H1 (cell line): ENCODE data around the gene COL5A1. TPM values are rescaled to one million over a fixed set of nuclear protein-coding genes. Genes with fewer than 3 reads are reported as not detected.

Experiments used
- CTCF ChIA-PET: fragments of 300-600 bp; sonication (Branson Sonifier 250); formaldehyde crosslinking; loops from one replicate; lab custom pipeline; 2021; ENCODE audit not compliant: partially characterized antibody; lab: Charles Lee
- POLR2A ChIA-PET: fragments of 300-600 bp; sonication (Branson Sonifier 250); formaldehyde crosslinking; loops from one replicate; lab custom pipeline; 2021; ENCODE audit warnings: inconsistent platforms; ENCODE audit not compliant: partially characterized antibody; lab: Charles Lee
- DNase-seq, 2 experiments: peaks; one replicate each; pipeline versions ENCODE4 v3.0.0 to v3.0.0-alpha.2; 2010 to 2022; ENCODE audit warnings: low spot score in 2 of 2, low read depth in 1 of 2, mixed read lengths in 1 of 2
- FAIRE-seq: peaks from 2 replicates; lab custom pipeline; 2011; peaks lifted over from hg19 to GRCh38; lab: Jason Lieb, UNC
- H2AFZ ChIP-seq: 2 replicates; pipeline ENCODE4 v1.8.1; 2012; ENCODE audit warnings: low read length, inconsistent platforms
- H2AK5ac ChIP-seq: 2 replicates; pipeline ENCODE4 v1.6.1; 2013; ENCODE audit warnings: low read depth, low read length
- H2BK120ac ChIP-seq: replicated peaks from 2 replicates; pipeline ENCODE3; 2013; ENCODE audit warnings: low read depth, low read length, inconsistent platforms
- H2BK12ac ChIP-seq: 2 replicates; pipeline ENCODE4 v1.6.1; 2013; ENCODE audit warnings: low read depth, low read length
- H2BK15ac ChIP-seq: 2 replicates; pipeline ENCODE4 v1.6.1; 2013; ENCODE audit warnings: low read length
- H2BK20ac ChIP-seq: 2 replicates; pipeline ENCODE4 v1.6.1; 2013; ENCODE audit warnings: low read length
- H2BK5ac ChIP-seq: 2 replicates; pipeline ENCODE4 v1.6.1; 2013; ENCODE audit warnings: low read depth, low read length
- H3K14ac ChIP-seq: 2 replicates; pipeline ENCODE4 v1.6.1; 2013; ENCODE audit warnings: inconsistent platforms; ENCODE audit not compliant: insufficient read length
- H3K18ac ChIP-seq: 2 replicates; pipeline ENCODE4 v1.6.1; 2013; ENCODE audit warnings: low read length; ENCODE audit errors: extremely low read depth
- H3K23ac ChIP-seq: 2 replicates; pipeline ENCODE4 v1.6.1; 2013; ENCODE audit warnings: inconsistent platforms; ENCODE audit not compliant: insufficient read length
- H3K23me2 ChIP-seq: 2 replicates; pipeline ENCODE4 v1.6.1; 2013; ENCODE audit warnings: low read depth, low read length
- H3K27ac ChIP-seq: 2 replicates; pipeline ENCODE4 v1.6.1; 2011; ENCODE audit warnings: low read depth, low read length, inconsistent platforms
- H3K27me3 ChIP-seq, 4 experiments: replicated peaks in 1 of 4; 1 replicate in 1 of 4; 2 replicates in 3 of 4; pipeline versions ENCODE4 v1.6.1 to v1.8.1; 2011 to 2013; ENCODE audit warnings: low read length in 3 of 4, mild to moderate bottlenecking in 3 of 4, inconsistent platforms in 2 of 4, mixed read lengths in 2 of 4, moderate library complexity in 1 of 4; ENCODE audit not compliant: control insufficient read depth in 3 of 4, insufficient read depth in 3 of 4; ENCODE audit errors: extremely low read depth in 1 of 4
- H3K36me3 ChIP-seq, 4 experiments: 2 replicates each; pipeline versions ENCODE4 v1.6.1 to v1.8.1; 2011 to 2013; ENCODE audit warnings: mild to moderate bottlenecking in 4 of 4, low read length in 3 of 4, moderate library complexity in 2 of 4, control low read depth in 1 of 4, inconsistent platforms in 1 of 4; ENCODE audit not compliant: insufficient read depth in 4 of 4, control insufficient read depth in 2 of 4
- H3K4ac ChIP-seq: replicated peaks from 2 replicates; pipeline ENCODE3; 2013; ENCODE audit warnings: low read length, low read depth, mixed read lengths, inconsistent platforms; ENCODE audit not compliant: insufficient read length
- H3K4me1 ChIP-seq, 4 experiments: replicated peaks in 1 of 4; 1 replicate in 1 of 4; 2 replicates in 3 of 4; pipeline versions ENCODE4 v1.6.1 to v1.8.1; 2011 to 2013; ENCODE audit warnings: low read length in 3 of 4, inconsistent platforms in 2 of 4, mixed read lengths in 1 of 4; ENCODE audit not compliant: insufficient read depth in 4 of 4, control insufficient read depth in 3 of 4
- H3K4me2 ChIP-seq, 2 experiments: 2 replicates each; pipeline versions ENCODE4 v1.6.1 to v1.8.1; 2011 to 2013; ENCODE audit warnings: low read depth in 2 of 2, low read length in 2 of 2, control low read depth in 1 of 2, inconsistent platforms in 1 of 2, mild to moderate bottlenecking in 1 of 2; ENCODE audit not compliant: insufficient read depth in 1 of 2
- H3K4me3 ChIP-seq, 4 experiments: fragments of 200-600, 300-600 bp in 1 of 4; sonication (generic), shearing (Covaris generic), sonication (Bioruptor Twin) in 1 of 4; 2 replicates each; pipeline versions ENCODE4 v1.5.1 to v1.8.1; 2011 to 2016; ENCODE audit warnings: low read length in 4 of 4, low read depth in 3 of 4, control low read depth in 2 of 4, inconsistent platforms in 2 of 4, mild to moderate bottlenecking in 2 of 4, mixed read lengths in 1 of 4, moderate library complexity in 1 of 4; ENCODE audit not compliant: insufficient read depth in 2 of 4; ENCODE audit errors: extremely low read depth in 1 of 4
- H3K56ac ChIP-seq: replicated peaks from 2 replicates; pipeline ENCODE3; 2013; ENCODE audit warnings: low read depth, mild to moderate bottlenecking, mixed read lengths, low read length, inconsistent platforms; ENCODE audit not compliant: insufficient read length
- H3K79me1 ChIP-seq: 2 replicates; pipeline ENCODE4 v1.6.1; 2013; ENCODE audit warnings: low read depth, low read length, control low read depth
- H3K79me2 ChIP-seq, 2 experiments: 2 replicates each; pipeline versions ENCODE4 v1.6.1 to v1.8.1; 2012 to 2013; ENCODE audit warnings: low read length in 2 of 2, mild to moderate bottlenecking in 2 of 2, inconsistent platforms in 1 of 2; ENCODE audit not compliant: insufficient read depth in 2 of 2, control insufficient read depth in 1 of 2
- H3K9ac ChIP-seq, 4 experiments: replicated peaks in 1 of 4; 1 replicate in 1 of 4; 2 replicates in 3 of 4; pipeline versions ENCODE4 v1.6.1 to v1.8.1; 2011 to 2013; ENCODE audit warnings: low read depth in 3 of 4, low read length in 3 of 4, control low read depth in 2 of 4, mild to moderate bottlenecking in 2 of 4, moderate library complexity in 2 of 4, inconsistent platforms in 1 of 4; ENCODE audit errors: extremely low read depth in 1 of 4
- H3K9me3 ChIP-seq, 2 experiments: 2 replicates each; pipeline versions ENCODE4 v1.6.1 to v1.8.1; 2012 to 2013; ENCODE audit warnings: mild to moderate bottlenecking in 2 of 2, moderate library complexity in 2 of 2, control low read depth in 1 of 2, inconsistent platforms in 1 of 2, low read depth in 1 of 2, low read length in 1 of 2, mixed read lengths in 1 of 2; ENCODE audit not compliant: insufficient read depth in 2 of 2
- H4K20me1 ChIP-seq, 2 experiments: replicated peaks in 1 of 2; 2 replicates each; pipeline versions ENCODE3 to v1.8.1; 2011 to 2013; ENCODE audit warnings: inconsistent platforms in 2 of 2, low read length in 2 of 2, mild to moderate bottlenecking in 1 of 2; ENCODE audit not compliant: insufficient read depth in 2 of 2, control insufficient read depth in 1 of 2
- H4K5ac ChIP-seq: 2 replicates; pipeline ENCODE4 v1.6.1; 2013; ENCODE audit warnings: low read length, low read depth, mixed read lengths, inconsistent platforms; ENCODE audit not compliant: insufficient read length
- H4K8ac ChIP-seq: 2 replicates; pipeline ENCODE4 v1.8.0; 2013; ENCODE audit warnings: mild to moderate bottlenecking, moderate library complexity, low read length, inconsistent platforms; ENCODE audit not compliant: insufficient read depth; ENCODE audit errors: extremely low read depth
- H4K91ac ChIP-seq: replicated peaks from 2 replicates; pipeline ENCODE3; 2013; ENCODE audit warnings: low read length, mixed read lengths, inconsistent platforms; ENCODE audit not compliant: insufficient read length
- BRCA1 ChIP-seq: IDR thresholded peaks from 2 replicates; pipeline ENCODE4 v1.6.1; 2012; ENCODE audit warnings: low read depth, low read length, improper control_type of control experiment
- CBX5 ChIP-seq: fragments of 300-800, 300-1000 bp; sonication (generic); IDR thresholded peaks from 2 replicates; pipeline ENCODE4 v1.7.1; 2016; ENCODE audit warnings: antibody characterized with exemption, low read length, low read depth
- CTBP2 ChIP-seq: IDR thresholded peaks from 2 replicates; pipeline ENCODE4 v1.7.0; 2011; ENCODE audit warnings: borderline replicate concordance, mild to moderate bottlenecking, moderate library complexity, mixed read lengths, low read length; ENCODE audit not compliant: insufficient read depth, insufficient read length
- CTCF ChIP-seq, 3 experiments: IDR thresholded peaks; 1 replicate in 2 of 3; 2 replicates in 1 of 3; pipeline versions ENCODE4 v1.5.1 to v1.6.1; 2011; ENCODE audit warnings: low read length in 3 of 3, mild to moderate bottlenecking in 3 of 3, inconsistent platforms in 2 of 3, low read depth in 1 of 3, moderate library complexity in 1 of 3; ENCODE audit not compliant: insufficient read depth in 1 of 3; ENCODE audit errors: control extremely low read depth in 1 of 3
- EGR1 ChIP-seq: IDR thresholded peaks from 2 replicates; pipeline ENCODE4 v1.6.1; 2011; ENCODE audit warnings: low read depth, low read length, borderline replicate concordance
- GABPA ChIP-seq: IDR thresholded peaks from 2 replicates; pipeline ENCODE4 v1.6.1; 2011; ENCODE audit warnings: mild to moderate bottlenecking, low read length, moderate library complexity, borderline replicate concordance; ENCODE audit not compliant: insufficient read depth
- HDAC6 ChIP-seq: IDR thresholded peaks from one replicate; pipeline ENCODE4 v1.7.1; 2012; ENCODE audit warnings: low read depth, mild to moderate bottlenecking, inconsistent platforms, low read length, moderate library complexity
- RBBP5 ChIP-seq: IDR thresholded peaks from 2 replicates; pipeline ENCODE4 v1.7.1; 2012; ENCODE audit warnings: low read depth, mild to moderate bottlenecking, inconsistent platforms, low read length, moderate library complexity, borderline replicate concordance
- SP2 ChIP-seq: IDR thresholded peaks from 2 replicates; pipeline ENCODE4 v1.6.1; 2012; ENCODE audit warnings: mild to moderate bottlenecking, low read length, inconsistent platforms
- SRF ChIP-seq: IDR thresholded peaks from 2 replicates; pipeline ENCODE4 v1.6.1; 2011; ENCODE audit warnings: mild to moderate bottlenecking, low read depth, low read length, moderate library complexity
- WGBS, 2 experiments: shearing (Covaris generic) in 1 of 2; methylation state at CpG; one replicate each; pipeline versions ENCODE4 v1.1.6 to v1.1.7; 2013 to 2015; ENCODE audit warnings: low lambda C conversion rate in 2 of 2, mixed read lengths in 2 of 2, inconsistent platforms in 1 of 2, low coverage in 1 of 2, missing lambda C conversion rate in 1 of 2; ENCODE audit not compliant: insufficient replicate concordance in 2 of 2, insufficient coverage in 1 of 2, insufficient read length in 1 of 2; ENCODE audit errors: extremely low coverage in 1 of 2, missing lambda C conversion rate in 1 of 2; 5-methylcytosine and 5-hydroxymethylcytosine counted together
- polyA plus RNA-seq, 7 experiments: library from polyadenylated mRNA; depleted of rRNA in 3 of 7; stranded (reverse) in 5 of 7; unstranded in 2 of 7; fragments of >200 nt in 5 of 7; fragments of 200-250 nt in 2 of 7; gene quantifications; 1 replicate in 5 of 7; 2 replicates in 1 of 7; 4 replicates in 1 of 7; pipeline versions ENCODE4 v1.2.1 to v1.2.3, GENCODE V29; 2011 to 2013; ENCODE audit warnings: missing spikeins in 2 of 7, mixed read lengths in 2 of 7
- total RNA-seq: library from RNA; stranded (reverse); fragmentation: NEBNext Ultra II Directional; extraction: Animal tissue kit (Norgen Biotek cat#: 25700); gene quantifications from 2 replicates; pipeline ENCODE4 v1.2.1, GENCODE V29; 2021

The COL5A1 gene
- total and polyA plus RNA-seq, 2 of the 8 experiments (the other 6 are each of a cell fraction or from before 2014, with no cell fraction given) = 3.8 to 12.0 TPM

- no peak overlapping the region for H2BK5ac ChIP-seq
- no peak for FAIRE-seq
- H2AFZ ChIP-seq = no peak overlapping the region
- no peaks in the 10 kb centered on the region for H3K23me2 ChIP-seq
- no peak overlapping the region for H2AK5ac ChIP-seq
- H3K27ac ChIP-seq = no peak overlapping the region
- no peak overlapping the region for H2BK15ac ChIP-seq
- H3K27me3 ChIP-seq = no peaks in the 10 kb centered on the region
- CTCF ChIA-PET = interaction anchor here (0.6 to 2.2 kb wide), 8 partner anchors 11 to 323 kb away, joined by 3 to 7 read pairs (median 4); no protein-coding TSS in a partner anchor
- H3K4ac ChIP-seq = no peak overlapping the region
- no peak overlapping the region for H3K14ac ChIP-seq
- no peaks in the 10 kb centered on the region for H3K9me3 ChIP-seq
- H4K91ac ChIP-seq = no peak overlapping the region
- H3K4me1 ChIP-seq = peaks cover 0 to 7% (median 3%) of the 10 kb centered on the region in 4 experiments; a peak in 3 of 7 replicates
- no peak overlapping the region for H3K56ac ChIP-seq
- no peak overlapping the region for H3K18ac ChIP-seq
- no peaks in the 10 kb centered on the region for H3K79me2 ChIP-seq
- H3K4me3 ChIP-seq = no peak overlapping the region
- H3K9ac ChIP-seq = no peak overlapping the region
- H3K4me2 ChIP-seq = no peak overlapping the region
- peaks cover 0 to 4% of the 10 kb centered on the region in 2 experiments for H4K20me1 ChIP-seq
- H4K5ac ChIP-seq = no peak overlapping the region
- 91% methylated on average over 20 of the region's 20 CpGs; no CpG with 5 or more reads in 1 of the 2 experiments for WGBS, 2 experiments
- no peak overlapping the region for H2BK12ac ChIP-seq
- H3K36me3 ChIP-seq = no peaks in the 10 kb centered on the region
- DNase-seq = no peak
- POLR2A ChIA-PET = no interaction called here
- H2BK120ac ChIP-seq = no peak overlapping the region
- H3K23ac ChIP-seq = no peak overlapping the region
- H3K79me1 ChIP-seq = no peaks in the 10 kb centered on the region
- H2BK20ac ChIP-seq = no peak overlapping the region
- H4K8ac ChIP-seq = no peak overlapping the region
- TF ChIP-seq CTCF (IDR thresholded peaks at IDR 0.05; ENCODE audit: control extremely low read depth in 1 of 3, insufficient read depth in 1 of 3, low read depth in 1 of 3, low read length in 3 of 3) (no peak), GABPA (no peak), EGR1 (no peak), CBX5 (no peak), HDAC6 (no peak), BRCA1 (no peak), RBBP5 (no peak), CTBP2 (no peak), SRF (no peak), SP2 (no peak)
Measured at GRCh38 chr9:134735441-134736175, 94.0 kb downstream of the COL5A1 start.
